ENCODE data around the gene DCBLD2. TPM values are rescaled to one million over a fixed set of nuclear protein-coding genes. Genes with fewer than 3 reads are reported as not detected.

Gene DCBLD2
- total RNA-seq, 1 experiment from 2014 or later: 178 TPM

GRCh38 chr3:98766924-98767323, 134.6 kb downstream of the DCBLD2 start:
- intact Hi-C loops (cut with micrococcal nuclease; ENCODE audit: unreplicated experiment): no loop called here
- BruUV-seq (replicated peaks): no TSS peak
- no peak for DNase-seq
- Mint-ChIP-seq H3K9me3 (ENCODE audit: low read depth, unreplicated experiment) (no peaks in the 10 kb centered on the region), H3K27me3 (ENCODE audit: unreplicated experiment) (no peaks in the 10 kb centered on the region), H3K27ac (ENCODE audit: unreplicated experiment) (no peak overlapping the region), H3K36me3 (ENCODE audit: insufficient read depth, unreplicated experiment) (no peaks in the 10 kb centered on the region), H3K4me1 (ENCODE audit: low read depth, unreplicated experiment) (peaks cover 7% of the 10 kb centered on the region), H3K4me3 (ENCODE audit: low read depth, unreplicated experiment) (no peak overlapping the region)
- TF ChIP-seq CTCF (IDR thresholded peaks at IDR 0.05; ENCODE audit: unreplicated experiment): no peak
- CTCF ChIA-PET: no interaction called here

DNA sequence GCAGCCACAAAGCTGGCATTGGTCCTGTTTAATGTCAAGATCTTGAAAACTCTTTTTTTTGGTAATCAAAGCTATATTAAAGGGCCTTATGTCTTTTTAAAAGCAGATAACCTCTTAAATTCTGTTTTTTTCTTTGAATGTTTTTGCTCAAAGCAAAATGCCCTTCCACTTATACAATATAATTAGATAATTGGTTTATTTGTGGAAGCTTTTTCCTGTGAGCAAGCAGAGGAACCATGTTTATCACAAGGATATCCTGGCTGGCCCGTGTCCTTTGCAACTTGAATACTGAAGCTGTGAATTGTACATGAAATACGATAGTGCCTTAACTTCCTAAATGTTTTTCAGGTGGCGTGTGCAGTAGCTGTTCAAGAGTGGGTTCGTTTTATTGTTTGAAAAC, 135.8 kb downstream of the DCBLD2 start:
- no peaks in the 10 kb centered on the region for H3K36me3 Mint-ChIP-seq (ENCODE audit: insufficient read depth, unreplicated experiment)
- BruUV-seq (replicated peaks): no TSS peak
- intact Hi-C loops (cut with micrococcal nuclease; ENCODE audit: unreplicated experiment): no loop called here
- H3K4me3 Mint-ChIP-seq (ENCODE audit: low read depth, unreplicated experiment): no peak overlapping the region
- no peaks in the 10 kb centered on the region for H3K27me3 Mint-ChIP-seq (ENCODE audit: unreplicated experiment)
- DNase-seq: no peak
- no peak for TF ChIP-seq CTCF (IDR thresholded peaks at IDR 0.05; ENCODE audit: unreplicated experiment)
- no peaks in the 10 kb centered on the region for H3K9me3 Mint-ChIP-seq (ENCODE audit: low read depth, unreplicated experiment)
- peaks cover 7% of the 10 kb centered on the region for H3K4me1 Mint-ChIP-seq (ENCODE audit: low read depth, unreplicated experiment)
- H3K27ac Mint-ChIP-seq (ENCODE audit: unreplicated experiment): no peak overlapping the region
- CTCF ChIA-PET: no interaction called here

- Mint-ChIP-seq H3K4me1 (ENCODE audit: low read depth, unreplicated experiment) (peaks cover 7% of the 10 kb centered on the region), H3K9me3 (ENCODE audit: low read depth, unreplicated experiment) (no peaks in the 10 kb centered on the region), H3K4me3 (ENCODE audit: low read depth, unreplicated experiment) (no peak overlapping the region), H3K36me3 (ENCODE audit: insufficient read depth, unreplicated experiment) (no peaks in the 10 kb centered on the region), H3K27me3 (ENCODE audit: unreplicated experiment) (no peaks in the 10 kb centered on the region), H3K27ac (ENCODE audit: unreplicated experiment) (no peak overlapping the region)
- CTCF ChIA-PET: interaction anchor here (0.5 to 0.8 kb wide), 2 partner anchors 13 to 129 kb away, joined by 4 to 5 read pairs; no protein-coding TSS in a partner anchor
- no peak for TF ChIP-seq CTCF (IDR thresholded peaks at IDR 0.05; ENCODE audit: unreplicated experiment)
- no peak for DNase-seq
- BruUV-seq (replicated peaks): no TSS peak
- intact Hi-C loops (cut with micrococcal nuclease; ENCODE audit: unreplicated experiment): no loop called here
Observed at GRCh38 chr3:98764472-98764884, 137.0 kb downstream of the DCBLD2 start.

GRCh38 chr3:98763819-98764418, 137.6 kb downstream of the DCBLD2 start:
- intact Hi-C loops (cut with micrococcal nuclease; ENCODE audit: unreplicated experiment): no loop called here
- Mint-ChIP-seq H3K4me1 (ENCODE audit: low read depth, unreplicated experiment) (peaks cover 7% of the 10 kb centered on the region), H3K27ac (ENCODE audit: unreplicated experiment) (no peak overlapping the region), H3K36me3 (ENCODE audit: insufficient read depth, unreplicated experiment) (no peaks in the 10 kb centered on the region), H3K9me3 (ENCODE audit: low read depth, unreplicated experiment) (no peaks in the 10 kb centered on the region), H3K4me3 (ENCODE audit: low read depth, unreplicated experiment) (no peak overlapping the region), H3K27me3 (ENCODE audit: unreplicated experiment) (no peaks in the 10 kb centered on the region)
- CTCF ChIA-PET: interaction anchor here (0.5 to 0.8 kb wide), 4 partner anchors 13 to 130 kb away, joined by 3 to 5 read pairs (median 4); no protein-coding TSS in a partner anchor
- DNase-seq: no peak
- no peak for TF ChIP-seq CTCF (IDR thresholded peaks at IDR 0.05; ENCODE audit: unreplicated experiment)
- no TSS peak for BruUV-seq (replicated peaks)

Data from Calu3 (cell line).